ENCODE results near the gene LCMT2.

DNA sequence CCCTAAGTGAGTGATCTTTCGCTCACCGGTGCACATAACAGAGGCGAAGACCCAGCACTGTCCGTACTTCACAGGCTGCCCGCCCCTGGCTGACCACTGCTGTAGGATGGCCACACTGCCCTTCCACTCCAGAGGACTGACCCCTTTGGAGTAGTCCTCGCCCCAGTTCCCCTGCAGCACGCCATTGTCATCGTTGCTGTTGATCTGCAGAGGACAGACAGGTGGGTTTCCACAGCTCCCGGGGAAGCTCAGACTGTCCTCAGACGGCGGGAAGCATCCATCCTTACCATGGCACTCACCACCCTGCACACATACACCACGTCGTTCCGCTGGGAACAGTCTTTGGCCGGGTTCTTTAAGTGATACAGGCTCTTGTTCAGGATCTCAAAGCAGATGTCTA lies 43.1 kb downstream of the LCMT2 start:
- TF ChIP-seq, protein P1, sequence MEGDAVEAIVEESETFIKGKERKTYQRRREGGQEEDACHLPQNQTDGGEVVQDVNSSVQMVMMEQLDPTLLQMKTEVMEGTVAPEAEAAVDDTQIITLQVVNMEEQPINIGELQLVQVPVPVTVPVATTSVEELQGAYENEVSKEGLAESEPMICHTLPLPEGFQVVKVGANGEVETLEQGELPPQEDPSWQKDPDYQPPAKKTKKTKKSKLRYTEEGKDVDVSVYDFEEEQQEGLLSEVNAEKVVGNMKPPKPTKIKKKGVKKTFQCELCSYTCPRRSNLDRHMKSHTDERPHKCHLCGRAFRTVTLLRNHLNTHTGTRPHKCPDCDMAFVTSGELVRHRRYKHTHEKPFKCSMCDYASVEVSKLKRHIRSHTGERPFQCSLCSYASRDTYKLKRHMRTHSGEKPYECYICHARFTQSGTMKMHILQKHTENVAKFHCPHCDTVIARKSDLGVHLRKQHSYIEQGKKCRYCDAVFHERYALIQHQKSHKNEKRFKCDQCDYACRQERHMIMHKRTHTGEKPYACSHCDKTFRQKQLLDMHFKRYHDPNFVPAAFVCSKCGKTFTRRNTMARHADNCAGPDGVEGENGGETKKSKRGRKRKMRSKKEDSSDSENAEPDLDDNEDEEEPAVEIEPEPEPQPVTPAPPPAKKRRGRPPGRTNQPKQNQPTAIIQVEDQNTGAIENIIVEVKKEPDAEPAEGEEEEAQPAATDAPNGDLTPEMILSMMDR (IDR thresholded peaks at IDR 0.05; ENCODE audit: low read depth, low read length, poor library complexity, severe bottlenecking) = no peak
- no peak for TF ChIP-seq EZH2phosphoT487 (IDR thresholded peaks at IDR 0.05; ENCODE audit: borderline replicate concordance, low read length)
